Measurements from ENCODE around the gene DSG3. TPM values are rescaled to one million over a fixed set of nuclear protein-coding genes. Genes with fewer than 3 reads are reported as not detected.
"Not testable (repeated sequence)": the region's sequence is repeated elsewhere in the genome, so short reads cannot be mapped to it uniquely, and the experiment has no call there.

Gene DSG3
- total RNA-seq, 2 donors from 2014 or later, result 0.15 to 0.20 TPM

GRCh38 chr18:31505156-31505555, 57.6 kb downstream of the DSG3 start:
- peak; percentile 82 for ATAC-seq
- intact Hi-C loops (cut with DNase I, micrococcal nuclease), result no loop called here

GRCh38 chr18:31506024-31506742, 58.6 kb downstream of the DSG3 start:
- ATAC-seq (peak; percentile 39), DNase-seq (no peak)
- intact Hi-C loops (cut with DNase I, micrococcal nuclease), result no loop called here

More at GRCh38 chr18:31505156-31505555, 57.6 kb downstream of the DSG3 start:
- no peak for DNase-seq

GRCh38 chr18:31507124-31507523, 59.6 kb downstream of the DSG3 start:
- not testable (repeated sequence) for ATAC-seq

GRCh38 chr18:31508781-31509180, 61.2 kb downstream of the DSG3 start:
- ATAC-seq, result no peak
- DNase-seq, result no peak
- intact Hi-C loops (cut with DNase I, micrococcal nuclease), result no loop called here

More at GRCh38 chr18:31507124-31507523, 59.6 kb downstream of the DSG3 start:
- intact Hi-C loops (cut with DNase I, micrococcal nuclease); DNase-seq: not testable (repeated sequence)

GRCh38 chr18:31509571-31509970, 62.0 kb downstream of the DSG3 start:
- ATAC-seq, result no peak
- no peak for DNase-seq
- intact Hi-C loops (cut with DNase I, micrococcal nuclease), result no loop called here

GRCh38 chr18:31510319-31510718, 62.8 kb downstream of the DSG3 start:
- ATAC-seq (peak; percentile 35), DNase-seq (no peak)
- intact Hi-C loops (cut with DNase I, micrococcal nuclease), result no loop called here

GRCh38 chr18:31511098-31511497, 63.6 kb downstream of the DSG3 start:
- ATAC-seq (no peak), DNase-seq (no peak)
- intact Hi-C loops (cut with DNase I, micrococcal nuclease), result no loop called here

GRCh38 chr18:31512203-31512764, 64.7 kb downstream of the DSG3 start:
- intact Hi-C loops (cut with DNase I, micrococcal nuclease), result no loop called here
- peak; percentile 67 to 90 for DNase-seq
- ATAC-seq, result peak; percentile 92

GRCh38 chr18:31513189-31513935, 65.8 kb downstream of the DSG3 start:
- no peak for DNase-seq
- intact Hi-C loops (cut with DNase I, micrococcal nuclease), result no loop called here
- peak; percentile 56 for ATAC-seq

GRCh38 chr18:31516437-31516836, 68.9 kb downstream of the DSG3 start:
- no peak for ATAC-seq
- DNase-seq, result no peak
- intact Hi-C loops (cut with DNase I, micrococcal nuclease), result no loop called here

- DNase-seq, result no peak
- intact Hi-C loops (cut with DNase I, micrococcal nuclease), result no loop called here
- ATAC-seq, result no peak
Observed at GRCh38 chr18:31526374-31526773, 78.8 kb downstream of the DSG3 start.

Other genes with a start within 250 kb of the DSG3 start
- not detected for gene DSG1, start 129.6 kb upstream of the DSG3 start, total RNA-seq
- under 1 TPM; 0.11 to 0.12 TPM for gene DSG4, start 71.0 kb upstream of the DSG3 start, total RNA-seq
- gene DSG2, start 50.4 kb downstream of the DSG3 start, total RNA-seq, result 100 to 1,000 TPM; 311 to 330 TPM
- gene TTR, start 144.1 kb downstream of the DSG3 start, total RNA-seq, result 1 to 10 TPM; 1.2 to 1.9 TPM
- gene B4GALT6, start 236.8 kb downstream of the DSG3 start, total RNA-seq, result 1 to 10 TPM; 5.2 to 6.0 TPM

All from left colon (tissue), 2 donors.